Measurements from ENCODE around the gene CDHR3.

The CDHR3 gene

GRCh38 chr7:105985229-105985628, 22.2 kb downstream of the CDHR3 start:
- Histone ChIP-seq H3K9me3 (ENCODE audit: control insufficient read depth, low read length) (no peaks in the 10 kb centered on the region), H3K9ac (ENCODE audit: low read length) (no peak overlapping the region), H3K4me3 (ENCODE audit: low read length) (no peak overlapping the region), H3K4me1 (ENCODE audit: control insufficient read depth, insufficient read depth, low read length) (peaks cover 3% of the 10 kb centered on the region), H3K27me3 (replicated peaks; ENCODE audit: control insufficient read depth, insufficient read depth, low read length) (no peaks in the 10 kb centered on the region), H3K36me3 (ENCODE audit: control insufficient read depth, insufficient read depth, low read length, severe bottlenecking) (no peaks in the 10 kb centered on the region)
- DNase-seq (ENCODE audit: low read depth): no peak

GRCh38 chr7:105985672-105986215, 22.7 kb downstream of the CDHR3 start:
- Histone ChIP-seq H3K9ac (ENCODE audit: low read length) (no peak overlapping the region), H3K4me3 (ENCODE audit: low read length) (no peak overlapping the region), H3K36me3 (ENCODE audit: control insufficient read depth, insufficient read depth, low read length, severe bottlenecking) (no peaks in the 10 kb centered on the region), H3K4me1 (ENCODE audit: control insufficient read depth, insufficient read depth, low read length) (peaks cover 8% of the 10 kb centered on the region), H3K9me3 (ENCODE audit: control insufficient read depth, low read length) (no peaks in the 10 kb centered on the region), H3K27me3 (replicated peaks; ENCODE audit: control insufficient read depth, insufficient read depth, low read length) (no peaks in the 10 kb centered on the region)
- DNase-seq (ENCODE audit: low read depth): no peak

GRCh38 chr7:105987046-105987445, 24.0 kb downstream of the CDHR3 start:
- no peaks in the 10 kb centered on the region for H3K36me3 ChIP-seq (ENCODE audit: control insufficient read depth, insufficient read depth, low read length, severe bottlenecking)
- H3K4me1 ChIP-seq (ENCODE audit: control insufficient read depth, insufficient read depth, low read length): peaks cover 10% of the 10 kb centered on the region
- H3K9me3 ChIP-seq (ENCODE audit: control insufficient read depth, low read length): no peaks in the 10 kb centered on the region
- no peak for DNase-seq (ENCODE audit: low read depth)
- H3K4me3 ChIP-seq (ENCODE audit: low read length): no peak overlapping the region
- no peak overlapping the region for H3K9ac ChIP-seq (ENCODE audit: low read length)
- H3K27me3 ChIP-seq (replicated peaks; ENCODE audit: control insufficient read depth, insufficient read depth, low read length): no peaks in the 10 kb centered on the region

- Histone ChIP-seq H3K9ac (ENCODE audit: low read length) (no peak overlapping the region), H3K4me3 (ENCODE audit: low read length) (no peak overlapping the region), H3K9me3 (ENCODE audit: control insufficient read depth, low read length) (no peaks in the 10 kb centered on the region), H3K4me1 (ENCODE audit: control insufficient read depth, insufficient read depth, low read length) (peaks cover 10% of the 10 kb centered on the region), H3K27me3 (replicated peaks; ENCODE audit: control insufficient read depth, insufficient read depth, low read length) (no peaks in the 10 kb centered on the region), H3K36me3 (ENCODE audit: control insufficient read depth, insufficient read depth, low read length, severe bottlenecking) (no peaks in the 10 kb centered on the region)
- no peak for DNase-seq (ENCODE audit: low read depth)
These were observed 25.2 kb downstream of the CDHR3 start for GRCh38 chr7:105988276-105988675.

- no peaks in the 10 kb centered on the region for H3K27me3 ChIP-seq (replicated peaks; ENCODE audit: control insufficient read depth, insufficient read depth, low read length)
- H3K4me1 ChIP-seq (ENCODE audit: control insufficient read depth, insufficient read depth, low read length): peaks cover 10% of the 10 kb centered on the region
- H3K9ac ChIP-seq (ENCODE audit: low read length): no peak overlapping the region
- H3K36me3 ChIP-seq (ENCODE audit: control insufficient read depth, insufficient read depth, low read length, severe bottlenecking): no peaks in the 10 kb centered on the region
- H3K4me3 ChIP-seq (ENCODE audit: low read length): no peak overlapping the region
- no peaks in the 10 kb centered on the region for H3K9me3 ChIP-seq (ENCODE audit: control insufficient read depth, low read length)
- no peak for DNase-seq (ENCODE audit: low read depth)
These were observed 26.1 kb downstream of the CDHR3 start for GRCh38 chr7:105989191-105989590.

- no peak for DNase-seq (ENCODE audit: low read depth)
- no peaks in the 10 kb centered on the region for H3K27me3 ChIP-seq (replicated peaks; ENCODE audit: control insufficient read depth, insufficient read depth, low read length)
- no peak overlapping the region for H3K9ac ChIP-seq (ENCODE audit: low read length)
- H3K4me1 ChIP-seq (ENCODE audit: control insufficient read depth, insufficient read depth, low read length): peaks cover 10% of the 10 kb centered on the region
- H3K36me3 ChIP-seq (ENCODE audit: control insufficient read depth, insufficient read depth, low read length, severe bottlenecking): no peaks in the 10 kb centered on the region
- no peaks in the 10 kb centered on the region for H3K9me3 ChIP-seq (ENCODE audit: control insufficient read depth, low read length)
- no peak overlapping the region for H3K4me3 ChIP-seq (ENCODE audit: low read length)
These were observed 26.6 kb downstream of the CDHR3 start for GRCh38 chr7:105989686-105990085.

- Histone ChIP-seq H3K9ac (ENCODE audit: low read length) (no peak overlapping the region), H3K4me3 (ENCODE audit: low read length) (no peak overlapping the region), H3K4me1 (ENCODE audit: control insufficient read depth, insufficient read depth, low read length) (peaks cover 10% of the 10 kb centered on the region), H3K27me3 (replicated peaks; ENCODE audit: control insufficient read depth, insufficient read depth, low read length) (no peaks in the 10 kb centered on the region), H3K9me3 (ENCODE audit: control insufficient read depth, low read length) (no peaks in the 10 kb centered on the region), H3K36me3 (ENCODE audit: control insufficient read depth, insufficient read depth, low read length, severe bottlenecking) (no peaks in the 10 kb centered on the region)
- no peak for DNase-seq (ENCODE audit: low read depth)
These were observed 27.1 kb downstream of the CDHR3 start for GRCh38 chr7:105990141-105990540.

- no peak overlapping the region for H3K4me3 ChIP-seq (ENCODE audit: low read length)
- H3K27me3 ChIP-seq (replicated peaks; ENCODE audit: control insufficient read depth, insufficient read depth, low read length): no peaks in the 10 kb centered on the region
- H3K9me3 ChIP-seq (ENCODE audit: control insufficient read depth, low read length): no peaks in the 10 kb centered on the region
- peaks cover 10% of the 10 kb centered on the region for H3K4me1 ChIP-seq (ENCODE audit: control insufficient read depth, insufficient read depth, low read length)
- H3K36me3 ChIP-seq (ENCODE audit: control insufficient read depth, insufficient read depth, low read length, severe bottlenecking): no peaks in the 10 kb centered on the region
- H3K9ac ChIP-seq (ENCODE audit: low read length): no peak overlapping the region
- DNase-seq (ENCODE audit: low read depth): peak; percentile 38
These were observed 27.8 kb downstream of the CDHR3 start for GRCh38 chr7:105990727-105991453.

- Histone ChIP-seq H3K9ac (ENCODE audit: low read length) (no peak overlapping the region), H3K4me1 (ENCODE audit: control insufficient read depth, insufficient read depth, low read length) (peaks cover 10% of the 10 kb centered on the region), H3K27me3 (replicated peaks; ENCODE audit: control insufficient read depth, insufficient read depth, low read length) (no peaks in the 10 kb centered on the region), H3K9me3 (ENCODE audit: control insufficient read depth, low read length) (no peaks in the 10 kb centered on the region), H3K36me3 (ENCODE audit: control insufficient read depth, insufficient read depth, low read length, severe bottlenecking) (no peaks in the 10 kb centered on the region), H3K4me3 (ENCODE audit: low read length) (no peak overlapping the region)
- no peak for DNase-seq (ENCODE audit: low read depth)
These were observed 29.8 kb downstream of the CDHR3 start for GRCh38 chr7:105992905-105993304.

- Histone ChIP-seq H3K9me3 (ENCODE audit: control insufficient read depth, low read length) (no peaks in the 10 kb centered on the region), H3K4me1 (ENCODE audit: control insufficient read depth, insufficient read depth, low read length) (no peaks in the 10 kb centered on the region), H3K36me3 (ENCODE audit: control insufficient read depth, insufficient read depth, low read length, severe bottlenecking) (no peaks in the 10 kb centered on the region), H3K4me3 (ENCODE audit: low read length) (no peak overlapping the region), H3K27me3 (replicated peaks; ENCODE audit: control insufficient read depth, insufficient read depth, low read length) (no peaks in the 10 kb centered on the region), H3K9ac (ENCODE audit: low read length) (no peak overlapping the region)
- no peak for DNase-seq (ENCODE audit: low read depth)
These were observed 34.0 kb downstream of the CDHR3 start for GRCh38 chr7:105996860-105997737.

GRCh38 chr7:105999256-105999655, 36.2 kb downstream of the CDHR3 start:
- DNase-seq (ENCODE audit: low read depth): no peak
- Histone ChIP-seq H3K9ac (ENCODE audit: low read length) (no peak overlapping the region), H3K9me3 (ENCODE audit: control insufficient read depth, low read length) (no peaks in the 10 kb centered on the region), H3K4me1 (ENCODE audit: control insufficient read depth, insufficient read depth, low read length) (peaks cover 10% of the 10 kb centered on the region), H3K27me3 (replicated peaks; ENCODE audit: control insufficient read depth, insufficient read depth, low read length) (no peaks in the 10 kb centered on the region), H3K36me3 (ENCODE audit: control insufficient read depth, insufficient read depth, low read length, severe bottlenecking) (no peaks in the 10 kb centered on the region), H3K4me3 (ENCODE audit: low read length) (no peak overlapping the region)
